Hepatocyte (in vitro differentiated cells): Measurements from ENCODE around the gene PRDM1.

Experiments
- CTCF ChIP-seq: fragments of 200-600 bp; sonication (generic); IDR thresholded peaks from 2 replicates; pipeline ENCODE4 v1.5.1; 2016; ENCODE audit warnings: antibody characterized with exemption, mild to moderate bottlenecking; ENCODE audit not compliant: poor library complexity
- EZH2 ChIP-seq: fragments of 200-600 bp; sonication (generic); IDR thresholded peaks from 2 replicates; pipeline ENCODE4 v1.6.1; 2016; ENCODE audit warnings: antibody characterized with exemption, mild to moderate bottlenecking, borderline replicate concordance
- EZH2phosphoT487 ChIP-seq: fragments of 200-600 bp; sonication (generic); IDR thresholded peaks from one replicate; pipeline ENCODE4 v1.6.1; 2018; ENCODE audit warnings: antibody characterized with exemption, mild to moderate bottlenecking, low read depth, moderate library complexity; ENCODE audit not compliant: unreplicated experiment, severe bottlenecking

GRCh38 chr6:106106276-106107042, 20.3 kb downstream of the PRDM1 start:
- TF ChIP-seq CTCF (no peak), EZH2 (no peak), EZH2phosphoT487 (no peak)
